HEK293 (cell line): ENCODE data around the gene TLE3.

Source experiments
- BCL11B ChIP-seq: fragments of 450-650 bp; formaldehyde crosslinking; IDR thresholded peaks from 2 replicates; pipeline ENCODE4 v1.5.1; 2016; ENCODE audit warnings: low read depth, missing biosample characterization, missing genetic modification characterization
- GLI4 ChIP-seq: fragments of 450-650 bp; formaldehyde crosslinking; IDR thresholded peaks from 2 replicates; pipeline ENCODE4 v1.5.1; 2016; ENCODE audit warnings: missing biosample characterization, missing genetic modification characterization
- HOXD13 ChIP-seq: sonication (generic); formaldehyde crosslinking; IDR thresholded peaks from 2 replicates; pipeline ENCODE4 v1.8.0; 2022; ENCODE audit warnings: missing genetic modification reagents, borderline replicate concordance
- KLF17 ChIP-seq: fragments of 450-650 bp; formaldehyde crosslinking; IDR thresholded peaks from 2 replicates; pipeline ENCODE4 v1.5.1; 2016; ENCODE audit warnings: missing biosample characterization, missing genetic modification characterization
- PBX3 ChIP-seq: sonication (generic); formaldehyde crosslinking; IDR thresholded peaks from 2 replicates; pipeline ENCODE4 v1.8.1; 2022; ENCODE audit warnings: mild to moderate bottlenecking, moderate library complexity, missing genetic modification reagents
- RBAK ChIP-seq: fragments of 450-650 bp; formaldehyde crosslinking; IDR thresholded peaks from 2 replicates; pipeline ENCODE4 v1.5.1; 2016; ENCODE audit warnings: missing biosample characterization, missing genetic modification characterization
- SP2 ChIP-seq: fragments of 450-650 bp; formaldehyde crosslinking; IDR thresholded peaks from 2 replicates; pipeline ENCODE4 v1.5.1; 2016; ENCODE audit warnings: missing biosample characterization, missing genetic modification characterization
- ZBTB10 ChIP-seq: fragments of 450-650 bp; formaldehyde crosslinking; IDR thresholded peaks from 2 replicates; pipeline ENCODE4 v1.5.1; 2016; ENCODE audit warnings: missing biosample characterization, missing genetic modification characterization
- ZNF132 ChIP-seq: fragments of 450-650 bp; formaldehyde crosslinking; IDR thresholded peaks from 2 replicates; pipeline ENCODE4 v1.5.1; 2017; ENCODE audit warnings: missing biosample characterization, missing genetic modification characterization, borderline replicate concordance
- ZNF133 ChIP-seq: fragments of 450-650 bp; formaldehyde crosslinking; IDR thresholded peaks from 2 replicates; pipeline ENCODE4 v1.5.1; 2016; ENCODE audit warnings: missing biosample characterization, missing genetic modification characterization
- ZNF140 ChIP-seq: fragments of 450-650 bp; formaldehyde crosslinking; IDR thresholded peaks from 2 replicates; pipeline ENCODE4 v1.5.1; 2016; ENCODE audit warnings: missing biosample characterization, missing genetic modification characterization
- ZNF146 ChIP-seq: fragments of 450-650 bp; formaldehyde crosslinking; IDR thresholded peaks from 2 replicates; pipeline ENCODE4 v1.5.1; 2016; ENCODE audit warnings: missing biosample characterization, missing genetic modification characterization
- ZNF184 ChIP-seq: fragments of 450-650 bp; IDR thresholded peaks from 2 replicates; pipeline ENCODE4 v1.5.1; 2018; ENCODE audit warnings: missing biosample characterization, mild to moderate bottlenecking, missing genetic modification characterization
- ZNF280C ChIP-seq: fragments of 450-650 bp; formaldehyde crosslinking; IDR thresholded peaks from 2 replicates; pipeline ENCODE4 v1.5.1; 2016; ENCODE audit warnings: missing biosample characterization, missing genetic modification characterization
- ZNF280D ChIP-seq: fragments of 450-650 bp; formaldehyde crosslinking; IDR thresholded peaks from 2 replicates; pipeline ENCODE4 v1.5.1; 2016; ENCODE audit warnings: missing biosample characterization, missing genetic modification characterization
- ZNF292 ChIP-seq: fragments of 450-650 bp; formaldehyde crosslinking; IDR thresholded peaks from 2 replicates; pipeline ENCODE4 v1.5.1; 2016; ENCODE audit warnings: low read depth, missing biosample characterization, missing genetic modification characterization, borderline replicate concordance
- ZNF341 ChIP-seq: fragments of 450-650 bp; formaldehyde crosslinking; IDR thresholded peaks from 2 replicates; pipeline ENCODE4; 2016; ENCODE audit warnings: low read depth, missing biosample characterization, missing genetic modification characterization
- ZNF362 ChIP-seq: fragments of 450-650 bp; formaldehyde crosslinking; IDR thresholded peaks from 2 replicates; pipeline ENCODE4 v1.5.1; 2016; ENCODE audit warnings: missing biosample characterization, missing genetic modification characterization
- ZNF394 ChIP-seq: fragments of 450-650 bp; formaldehyde crosslinking; IDR thresholded peaks from 2 replicates; pipeline ENCODE4 v1.5.1; 2016; ENCODE audit warnings: missing biosample characterization, missing genetic modification characterization, mild to moderate bottlenecking, moderate library complexity, borderline replicate concordance
- ZNF501 ChIP-seq: fragments of 450-650 bp; formaldehyde crosslinking; IDR thresholded peaks from 2 replicates; pipeline ENCODE4 v1.5.1; 2016; ENCODE audit warnings: missing biosample characterization, missing genetic modification characterization
- ZNF510 ChIP-seq: fragments of 450-650 bp; formaldehyde crosslinking; IDR thresholded peaks from 2 replicates; pipeline ENCODE4 v1.5.1; 2018; ENCODE audit warnings: mild to moderate bottlenecking, missing genetic modification characterization, missing biosample characterization; ENCODE audit not compliant: insufficient replicate concordance
- ZNF548 ChIP-seq: fragments of 450-650 bp; formaldehyde crosslinking; IDR thresholded peaks from 2 replicates; pipeline ENCODE4 v1.5.1; 2016; ENCODE audit warnings: missing biosample characterization, missing genetic modification characterization
- ZNF585B ChIP-seq: fragments of 450-650 bp; formaldehyde crosslinking; IDR thresholded peaks from 2 replicates; pipeline ENCODE4 v1.5.1; 2016; ENCODE audit warnings: missing biosample characterization, missing genetic modification characterization
- ZNF629 ChIP-seq: fragments of 450-650 bp; formaldehyde crosslinking; IDR thresholded peaks from 2 replicates; pipeline ENCODE4 v1.5.1; 2017; ENCODE audit warnings: missing biosample characterization, missing genetic modification characterization
- ZNF670 ChIP-seq: fragments of 450-650 bp; formaldehyde crosslinking; IDR thresholded peaks from 2 replicates; pipeline ENCODE4 v1.5.1; 2016; ENCODE audit warnings: missing biosample characterization, missing genetic modification characterization, low read depth
- ZNF837 ChIP-seq: fragments of 450-650 bp; formaldehyde crosslinking; IDR thresholded peaks from 2 replicates; pipeline ENCODE4 v1.5.1; 2016; ENCODE audit warnings: missing biosample characterization, missing genetic modification characterization

The TLE3 gene

GRCh38 chr15:70023064-70023768, 74.5 kb downstream of the TLE3 start (continued):
- TF ChIP-seq ZBTB10 (tag by site-specific recombination) (peak; percentile 73; the same call in 1 of the 2 replicates), KLF17 (tag by site-specific recombination) (peak; percentile 74; the same call in 1 of the 2 replicates), ZNF132 (tag by site-specific recombination) (no peak), ZNF585B (tag by site-specific recombination) (no peak), ZNF292 (tag by site-specific recombination) (no peak), ZNF629 (tag by site-specific recombination) (peak; percentile 97), ZNF501 (no peak; the same call in 1 of the 2 replicates), HOXD13 (CRISPR knock-in tag) (no peak), ZNF184 (tag by site-specific recombination) (no peak), ZNF362 (tag by site-specific recombination) (no peak), RBAK (tag by site-specific recombination) (no peak; the same call in 1 of the 2 replicates), PBX3 (CRISPR knock-in tag) (no peak), ZNF140 (no peak), ZNF837 (tag by site-specific recombination) (no peak), ZNF280D (no peak), GLI4 (tag by site-specific recombination) (no peak), ZNF394 (tag by site-specific recombination) (no peak; the same call in 1 of the 2 replicates), BCL11B (no peak), ZNF133 (tag by site-specific recombination) (no peak), ZNF548 (tag by site-specific recombination) (no peak), ZNF510 (no peak), ZNF670 (no peak), ZNF280C (no peak), SP2 (peak; percentile 57), ZNF146 (tag by site-specific recombination) (no peak), ZNF341 (tag by site-specific recombination) (no peak)
